ENCODE measurements around the gene METTL25. TPM values are rescaled to one million over a fixed set of nuclear protein-coding genes. Genes with fewer than 3 reads are reported as not detected.

Gene METTL25
- total and polyA plus RNA-seq, 2 of the 8 experiments (the other 6 are each of a cell fraction or from before 2014, with no cell fraction given), result 2.4 to 8.3 TPM

- H2AFZ ChIP-seq (ENCODE audit: low read length), result no peak overlapping the region
- H3K23me2 ChIP-seq (ENCODE audit: low read depth, low read length), result no peaks in the 10 kb centered on the region
- H4K5ac ChIP-seq (ENCODE audit: insufficient read length, low read depth, low read length), result no peak overlapping the region
- no peak overlapping the region for H3K14ac ChIP-seq (ENCODE audit: insufficient read length)
- H3K4ac ChIP-seq (replicated peaks; ENCODE audit: insufficient read length, low read depth, low read length), result no peak overlapping the region
- H2BK5ac ChIP-seq (ENCODE audit: low read depth, low read length), result no peak overlapping the region
- no peak overlapping the region for H4K91ac ChIP-seq (replicated peaks; ENCODE audit: insufficient read length, low read length)
- FAIRE-seq (no peak), DNase-seq (ENCODE audit: low read depth in 1 of 2, low spot score in 2 of 2) (no peak)
- H2BK20ac ChIP-seq (ENCODE audit: low read length), result no peak overlapping the region
- TF ChIP-seq PHF8 (conservative IDR thresholded peaks at IDR 0.05; ENCODE audit: low read depth, low read length), result no peak
- TF ChIP-seq, protein P1, sequence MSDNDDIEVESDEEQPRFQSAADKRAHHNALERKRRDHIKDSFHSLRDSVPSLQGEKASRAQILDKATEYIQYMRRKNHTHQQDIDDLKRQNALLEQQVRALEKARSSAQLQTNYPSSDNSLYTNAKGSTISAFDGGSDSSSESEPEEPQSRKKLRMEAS (IDR thresholded peaks at IDR 0.05), result no peak
- no peaks in the 10 kb centered on the region for H3K27me3 ChIP-seq (replicated peaks in 1 of 4; ENCODE audit: control insufficient read depth in 3 of 4, extremely low read depth in 1 of 4, insufficient read depth in 3 of 4, low read length in 3 of 4)
- no peaks in the 10 kb centered on the region for H3K4me1 ChIP-seq (replicated peaks in 1 of 4; ENCODE audit: control insufficient read depth in 3 of 4, insufficient read depth in 4 of 4, low read length in 3 of 4)
- ChIA-PET POLR2A (ENCODE audit: partially characterized antibody) (no interaction called here), CTCF (ENCODE audit: partially characterized antibody) (no interaction called here)
- no peak overlapping the region for H3K27ac ChIP-seq (ENCODE audit: low read depth, low read length)
- H2AK5ac ChIP-seq (ENCODE audit: low read depth, low read length), result no peak overlapping the region
- H2BK120ac ChIP-seq (replicated peaks; ENCODE audit: low read depth, low read length), result no peak overlapping the region
- no peaks in the 10 kb centered on the region for H4K20me1 ChIP-seq (replicated peaks in 1 of 2; ENCODE audit: control insufficient read depth in 1 of 2, insufficient read depth in 2 of 2, low read length in 2 of 2)
- no peak overlapping the region for H2BK15ac ChIP-seq (ENCODE audit: low read length)
- no peak overlapping the region for H3K9ac ChIP-seq (replicated peaks in 1 of 4; ENCODE audit: extremely low read depth in 1 of 4, low read depth in 3 of 4, low read length in 3 of 4)
- no peaks in the 10 kb centered on the region for H3K9me3 ChIP-seq (ENCODE audit: insufficient read depth in 2 of 2, low read depth in 1 of 2, low read length in 1 of 2)
- H3K23ac ChIP-seq (ENCODE audit: insufficient read length), result no peak overlapping the region
- no peaks in the 10 kb centered on the region for H3K79me2 ChIP-seq (ENCODE audit: control insufficient read depth in 1 of 2, insufficient read depth in 2 of 2, low read length in 2 of 2)
- H3K4me2 ChIP-seq (ENCODE audit: insufficient read depth in 1 of 2, low read depth in 2 of 2, low read length in 2 of 2), result no peak overlapping the region
- H3K36me3 ChIP-seq (ENCODE audit: control insufficient read depth in 2 of 4, insufficient read depth in 4 of 4, low read length in 3 of 4), result no peaks in the 10 kb centered on the region
- no peak overlapping the region for H4K8ac ChIP-seq (ENCODE audit: extremely low read depth, insufficient read depth, low read length)
- H3K18ac ChIP-seq (ENCODE audit: extremely low read depth, low read length), result no peak overlapping the region
- WGBS, 2 experiments (ENCODE audit: extremely low coverage in 1 of 2, insufficient coverage in 1 of 2, insufficient read length in 1 of 2, insufficient replicate concordance in 2 of 2, low coverage in 1 of 2, low lambda C conversion rate in 2 of 2, missing lambda C conversion rate in 1 of 2), result 100% methylated on average over 1 of the region's 1 CpG; no CpG with 5 or more reads in 1 of the 2 experiments
- no peaks in the 10 kb centered on the region for H3K79me1 ChIP-seq (ENCODE audit: low read depth, low read length)
- no peak overlapping the region for H3K4me3 ChIP-seq (ENCODE audit: extremely low read depth in 1 of 4, insufficient read depth in 2 of 4, low read depth in 3 of 4, low read length in 4 of 4)
- no peak overlapping the region for H3K56ac ChIP-seq (replicated peaks; ENCODE audit: insufficient read length, low read depth, low read length)
- H2BK12ac ChIP-seq (ENCODE audit: low read depth, low read length), result no peak overlapping the region
Measured at GRCh38 chr12:82514880-82515279, 156.6 kb downstream of the METTL25 start.
